Middle frontal gyrus (tissue), 1 donor: ENCODE data around the gene CRACR2A.

Source experiments
- DNase-seq: peaks from one replicate; pipeline ENCODE4 v3.0.0-alpha.2; 2015; ENCODE audit warnings: low spot score; ENCODE audit errors: extremely low spot score

CRACR2A gene

GRCh38 chr12:3598896-3599860, 153.7 kb downstream of the CRACR2A start:
- DNase-seq = no peak

DNA sequence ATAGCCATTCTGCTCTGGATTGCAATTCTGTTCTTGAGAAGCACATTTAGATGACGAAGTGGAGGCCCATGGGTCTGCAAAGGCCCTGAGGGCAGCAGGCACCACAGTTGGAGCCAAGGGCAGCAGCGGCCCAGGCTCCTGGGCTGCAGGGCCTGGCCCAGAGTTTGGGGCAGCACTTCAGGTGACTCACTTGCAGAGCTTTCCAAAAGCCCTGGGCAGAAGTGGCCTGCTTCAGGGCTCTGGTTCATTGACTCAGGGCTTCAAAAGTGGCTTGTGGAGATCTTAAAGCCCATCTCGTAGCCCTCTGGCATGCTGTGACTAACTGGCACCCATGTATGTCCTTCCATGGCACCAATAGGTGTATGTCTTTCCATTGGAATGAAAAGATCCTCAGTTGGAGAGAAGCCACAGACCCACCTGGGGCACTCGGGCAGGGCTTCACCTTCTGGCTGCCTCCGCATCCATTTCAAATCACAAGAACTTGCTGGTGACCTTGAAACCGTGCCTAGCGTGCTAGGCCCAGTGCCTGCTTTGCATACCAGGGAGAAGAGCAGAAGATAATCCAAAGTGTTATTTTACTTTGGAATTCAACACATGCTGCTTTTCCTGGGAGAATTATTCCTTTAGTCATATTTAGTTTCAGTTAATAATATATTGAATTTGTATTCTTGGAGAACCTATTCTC, 155.2 kb downstream of the CRACR2A start:
- DNase-seq = no peak

DNA sequence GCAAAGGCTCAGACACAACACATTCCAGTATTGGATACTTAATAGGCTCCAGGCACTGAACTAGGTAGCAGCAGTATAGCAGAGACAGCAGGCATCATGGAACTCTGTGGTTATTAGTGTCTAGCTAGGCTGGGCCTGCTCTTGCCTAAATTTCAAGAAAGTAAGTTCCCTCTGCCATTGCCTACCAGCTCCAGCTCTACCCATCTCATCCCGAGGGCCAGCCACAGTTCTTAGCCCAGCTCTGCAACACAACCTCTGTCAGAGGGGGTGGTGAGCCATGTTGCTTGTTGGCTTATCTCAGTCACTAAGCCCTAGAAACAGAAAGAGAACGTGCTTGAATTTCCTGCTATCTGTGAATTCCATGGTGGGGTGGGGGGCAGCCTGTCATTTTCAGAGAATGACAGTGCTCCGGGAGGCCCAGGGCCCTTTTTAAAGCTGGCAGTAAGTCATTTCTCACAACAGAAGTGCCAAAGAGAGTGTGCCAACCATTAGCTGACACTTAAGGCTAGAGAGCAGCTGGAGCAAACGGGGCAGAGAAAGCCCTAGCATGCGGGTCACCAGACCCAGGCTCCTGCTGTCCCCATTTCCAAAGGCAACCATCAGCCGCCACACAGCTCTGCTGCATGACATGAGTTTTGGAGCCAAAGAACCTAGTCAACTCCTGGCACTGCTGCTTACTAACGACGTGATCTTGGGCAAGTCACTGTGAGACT, 156.1 kb downstream of the CRACR2A start:
- DNase-seq = no peak

GRCh38 chr12:3595721-3596120, 157.2 kb downstream of the CRACR2A start:
- DNase-seq = no peak

DNA sequence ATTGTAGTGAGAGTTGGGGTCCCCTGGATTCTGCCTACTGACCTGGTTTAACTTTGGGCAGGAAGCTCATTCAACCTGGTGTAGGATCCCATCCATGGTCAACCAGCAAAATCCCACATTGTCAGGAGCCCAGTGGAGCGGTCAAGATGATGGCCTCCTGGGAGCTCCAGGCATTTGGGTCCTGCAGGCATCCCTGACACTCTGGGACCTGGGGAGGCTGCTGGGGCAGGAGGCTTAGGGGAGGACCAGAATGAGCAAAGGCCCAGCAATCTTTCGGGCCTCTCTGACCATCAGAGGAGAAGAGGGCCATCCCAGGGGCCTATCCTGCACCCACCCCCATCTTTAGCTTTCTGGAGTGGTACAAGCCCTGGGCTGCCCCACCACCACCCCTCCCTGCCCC, 157.9 kb downstream of the CRACR2A start:
- no peak for DNase-seq

- DNase-seq = no peak
These were observed 158.9 kb downstream of the CRACR2A start for GRCh38 chr12:3593906-3594483.

GRCh38 chr12:3592856-3593625, 159.9 kb downstream of the CRACR2A start:
- DNase-seq = no peak

GRCh38 chr12:3589745-3590144, 163.2 kb downstream of the CRACR2A start:
- no peak for DNase-seq

DNA sequence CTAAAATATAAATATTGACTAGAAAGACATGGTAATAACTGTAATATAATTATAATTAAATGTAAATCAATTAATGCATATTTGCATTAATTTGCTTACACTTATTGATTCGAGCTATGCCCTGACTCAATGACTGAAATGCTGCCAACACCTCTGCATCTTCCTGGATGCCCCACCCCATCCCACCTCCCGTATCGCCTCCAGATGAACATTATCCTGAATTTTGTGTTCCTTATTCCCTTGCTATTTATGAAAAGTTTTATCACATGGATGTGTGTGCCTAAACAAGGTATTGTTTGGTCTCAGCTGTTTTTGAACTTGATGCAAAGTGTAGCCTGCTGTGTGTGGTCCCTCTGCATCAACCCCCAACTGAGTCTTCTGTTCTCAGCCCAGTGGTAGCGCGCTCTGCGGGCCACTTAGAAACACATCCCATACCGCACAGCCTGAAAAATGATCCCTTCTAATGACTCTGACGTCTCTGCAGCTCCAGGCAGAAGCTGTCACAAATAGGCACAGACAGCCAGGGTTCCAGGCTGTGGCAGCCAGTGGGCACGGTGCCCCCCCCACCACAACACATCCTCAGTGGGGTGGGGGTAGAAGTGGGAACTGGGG, 165.4 kb downstream of the CRACR2A start:
- DNase-seq = no peak

- no peak for DNase-seq
These were observed 169.1 kb downstream of the CRACR2A start for GRCh38 chr12:3583656-3584334.

DNA sequence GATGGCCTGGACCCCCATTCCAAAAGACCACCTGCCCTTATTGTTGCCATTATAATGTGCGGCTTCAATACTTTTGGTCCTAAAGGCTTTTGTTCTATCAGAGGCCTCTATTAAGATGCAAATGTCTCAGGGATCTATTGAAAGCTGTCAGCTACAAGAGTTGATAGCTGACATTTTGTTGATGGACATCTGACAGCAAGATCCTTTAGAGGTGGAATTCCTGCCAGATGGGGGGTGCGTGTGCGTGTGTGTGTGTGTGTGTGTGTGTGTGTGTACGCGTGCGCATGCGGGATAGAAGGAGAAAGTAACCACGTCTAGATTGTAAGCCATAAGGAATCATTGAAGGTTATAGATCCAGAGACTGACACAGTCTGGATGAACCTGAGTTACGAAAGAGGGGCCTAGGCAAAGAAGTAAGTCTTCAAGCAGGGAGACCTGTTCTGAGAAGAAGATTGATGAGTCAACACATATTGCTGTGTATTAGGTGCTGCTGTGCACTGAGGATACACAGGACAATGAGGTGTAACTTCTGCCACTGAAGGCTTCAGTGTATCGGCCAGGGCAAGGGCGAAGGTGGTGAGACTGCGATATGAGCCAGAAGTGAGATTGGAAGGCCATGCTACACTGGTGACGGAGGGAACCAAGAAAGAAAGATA, 172.7 kb downstream of the CRACR2A start:
- DNase-seq = no peak

DNA sequence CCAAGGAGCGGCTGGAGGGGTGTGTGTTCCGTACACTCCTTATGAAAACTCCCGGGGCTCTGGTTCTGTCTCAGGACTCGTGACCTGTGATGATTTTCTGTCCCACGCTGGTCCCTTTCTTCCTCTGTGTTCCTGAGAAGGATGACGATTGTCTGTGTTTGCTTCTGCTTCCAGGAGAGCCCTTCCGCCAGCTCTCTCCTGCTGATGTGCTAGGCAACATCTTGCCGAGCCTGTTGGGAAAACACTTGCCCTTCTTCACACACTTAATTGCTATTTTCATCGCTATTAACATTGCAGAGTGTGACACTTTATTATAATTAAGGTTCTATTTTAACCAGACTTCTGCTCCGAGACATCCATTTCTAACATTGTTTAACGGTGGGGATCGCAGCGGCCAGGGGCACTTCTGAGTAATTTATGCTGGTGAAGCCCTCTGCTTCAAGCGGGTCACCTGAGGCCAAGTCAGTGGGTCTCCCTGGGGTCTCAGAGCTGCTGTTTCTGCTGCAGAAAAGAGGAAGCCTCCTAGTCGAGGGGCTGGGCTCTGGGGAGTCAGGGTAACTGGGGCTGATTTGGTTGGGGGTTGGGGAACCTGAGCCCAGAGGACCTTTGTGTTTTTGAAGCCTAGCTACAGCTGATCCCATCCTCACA, 173.3 kb downstream of the CRACR2A start:
- DNase-seq = no peak

- DNase-seq = no peak
These were observed 174.4 kb downstream of the CRACR2A start for GRCh38 chr12:3578557-3578956.

GRCh38 chr12:3576891-3577290, 176.0 kb downstream of the CRACR2A start:
- DNase-seq = no peak

DNA sequence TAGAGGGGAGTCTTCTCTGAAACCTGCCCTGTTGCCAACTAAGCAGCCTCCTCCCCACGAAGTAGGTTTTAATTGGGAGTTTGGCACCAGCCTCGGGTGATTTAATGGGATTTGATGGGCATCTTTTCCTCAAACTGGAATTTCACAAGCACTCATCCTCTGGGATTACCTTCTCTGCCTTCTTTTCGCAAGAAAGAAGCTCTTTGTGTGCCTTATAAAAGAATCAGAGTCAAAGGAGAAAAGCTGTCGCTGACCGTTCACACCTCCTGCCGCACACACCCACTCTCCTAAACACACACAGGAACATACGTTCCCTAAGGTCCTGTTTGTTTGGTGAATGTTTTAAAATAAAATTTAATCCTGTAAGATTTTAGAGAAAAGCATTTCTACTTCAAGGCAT, 177.9 kb downstream of the CRACR2A start:
- no peak for DNase-seq

DNA sequence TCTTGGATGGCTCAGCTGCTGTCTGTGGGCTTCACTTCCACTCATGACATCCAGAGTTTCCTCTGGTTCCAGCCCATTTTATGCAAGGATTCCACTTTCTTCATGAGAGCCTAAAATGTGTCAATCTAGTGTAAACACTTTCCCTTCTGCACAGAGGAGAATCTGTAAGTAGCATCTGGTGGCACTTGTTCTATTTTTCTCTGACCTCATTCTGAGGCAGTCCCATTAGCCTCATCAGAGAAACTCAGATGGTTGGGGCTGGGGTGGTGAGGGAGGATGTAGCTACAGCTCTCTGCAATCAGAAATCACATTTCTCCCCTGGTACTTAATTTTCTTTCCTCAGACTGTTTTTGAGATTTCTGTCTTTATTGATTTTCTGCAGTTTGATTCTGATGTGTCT, 180.3 kb downstream of the CRACR2A start:
- DNase-seq = no peak

DNA sequence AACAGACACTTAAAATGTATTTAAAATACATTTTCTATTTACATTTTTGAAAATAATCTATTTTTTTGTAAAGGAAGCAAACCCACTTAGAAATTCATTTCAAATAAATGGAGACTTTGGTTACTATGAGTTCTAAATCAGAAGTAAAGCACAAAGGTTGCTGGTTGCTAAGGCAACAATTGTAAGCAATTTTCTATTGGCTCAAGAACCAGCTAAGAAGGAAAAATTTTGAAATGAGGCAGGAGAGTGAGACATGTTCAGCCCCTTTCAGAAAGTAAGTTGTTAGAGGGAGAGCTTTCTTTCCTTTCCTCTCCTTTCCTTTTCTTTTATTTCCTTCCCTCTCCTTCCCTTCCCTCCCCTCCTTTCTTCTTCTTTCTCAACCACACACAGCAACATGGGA, 181.2 kb downstream of the CRACR2A start:
- no peak for DNase-seq

GRCh38 chr12:3571323-3571722, 181.6 kb downstream of the CRACR2A start:
- DNase-seq = no peak

DNA sequence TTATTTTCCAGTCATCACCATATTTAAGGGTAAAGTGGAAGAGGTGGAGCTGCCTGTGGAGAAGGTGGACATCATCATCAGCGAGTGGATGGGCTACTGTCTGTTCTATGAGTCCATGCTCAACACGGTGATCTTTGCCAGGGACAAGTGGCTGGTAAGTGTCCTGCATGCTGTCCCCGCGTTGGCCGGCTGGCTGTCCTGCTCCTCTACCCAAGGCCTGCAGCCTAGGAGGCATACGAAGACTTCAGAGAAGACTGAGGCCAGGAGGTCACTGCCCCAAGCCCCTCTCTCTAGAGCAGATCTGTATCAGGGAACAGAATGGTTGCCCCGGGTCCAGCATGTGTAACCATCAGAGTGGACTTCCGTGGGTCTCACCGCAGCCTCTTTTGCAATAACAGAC, 184.2 kb downstream of the CRACR2A start:
- no peak for DNase-seq
